ENCODE results near the gene PHOX2A.

The PHOX2A gene

GRCh38 chr11:72208281-72208680, 35.7 kb downstream of the PHOX2A start:
- TF ChIP-seq, protein P1, sequence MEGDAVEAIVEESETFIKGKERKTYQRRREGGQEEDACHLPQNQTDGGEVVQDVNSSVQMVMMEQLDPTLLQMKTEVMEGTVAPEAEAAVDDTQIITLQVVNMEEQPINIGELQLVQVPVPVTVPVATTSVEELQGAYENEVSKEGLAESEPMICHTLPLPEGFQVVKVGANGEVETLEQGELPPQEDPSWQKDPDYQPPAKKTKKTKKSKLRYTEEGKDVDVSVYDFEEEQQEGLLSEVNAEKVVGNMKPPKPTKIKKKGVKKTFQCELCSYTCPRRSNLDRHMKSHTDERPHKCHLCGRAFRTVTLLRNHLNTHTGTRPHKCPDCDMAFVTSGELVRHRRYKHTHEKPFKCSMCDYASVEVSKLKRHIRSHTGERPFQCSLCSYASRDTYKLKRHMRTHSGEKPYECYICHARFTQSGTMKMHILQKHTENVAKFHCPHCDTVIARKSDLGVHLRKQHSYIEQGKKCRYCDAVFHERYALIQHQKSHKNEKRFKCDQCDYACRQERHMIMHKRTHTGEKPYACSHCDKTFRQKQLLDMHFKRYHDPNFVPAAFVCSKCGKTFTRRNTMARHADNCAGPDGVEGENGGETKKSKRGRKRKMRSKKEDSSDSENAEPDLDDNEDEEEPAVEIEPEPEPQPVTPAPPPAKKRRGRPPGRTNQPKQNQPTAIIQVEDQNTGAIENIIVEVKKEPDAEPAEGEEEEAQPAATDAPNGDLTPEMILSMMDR (IDR thresholded peaks at IDR 0.05), result no peak

DNA sequence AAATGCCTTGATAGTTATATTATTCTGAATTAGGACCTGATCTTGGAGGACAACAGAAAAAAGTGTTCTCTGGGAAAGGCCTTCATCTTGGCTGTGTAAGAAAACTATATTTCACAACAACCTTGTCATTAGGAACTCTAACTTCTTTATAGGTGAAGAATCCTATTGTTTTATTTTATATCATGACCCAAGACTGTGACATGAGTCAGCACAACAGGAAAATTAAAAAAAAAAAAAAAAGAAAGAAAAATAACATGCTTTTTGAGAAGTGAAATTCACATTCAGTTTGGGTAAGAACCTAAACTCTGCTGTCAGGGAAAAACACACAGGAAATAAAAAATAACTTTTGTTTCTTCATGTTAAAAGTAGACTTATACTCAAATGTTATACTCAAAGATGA, 39.1 kb downstream of the PHOX2A start:
- TF ChIP-seq, protein P1 (IDR thresholded peaks at IDR 0.05), result no peak

DNA sequence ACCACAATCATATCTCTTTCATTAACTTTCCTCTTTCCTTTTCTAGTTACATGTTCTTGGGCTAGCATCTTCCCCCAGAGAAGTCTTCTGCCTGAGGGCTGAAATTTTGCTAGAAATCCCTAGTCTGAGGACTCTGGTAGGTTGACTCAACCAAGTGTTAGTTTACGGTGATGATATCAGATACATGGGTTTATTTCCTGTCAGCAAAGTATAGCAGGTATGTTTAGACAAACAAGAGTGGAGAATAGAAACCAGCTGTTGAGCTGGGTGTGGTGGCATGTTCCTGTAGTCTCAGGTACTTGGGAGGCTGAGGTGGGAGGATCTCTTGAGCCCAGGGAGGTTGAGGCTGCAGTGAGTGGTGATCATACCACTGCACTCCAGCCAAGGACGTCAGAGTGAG, 40.8 kb downstream of the PHOX2A start:
- TF ChIP-seq, protein P1 (IDR thresholded peaks at IDR 0.05), result no peak

- TF ChIP-seq, protein P1 (IDR thresholded peaks at IDR 0.05), result no peak
Observed at GRCh38 chr11:72202571-72202970, 41.4 kb downstream of the PHOX2A start.

GRCh38 chr11:72195518-72196270, 48.3 kb downstream of the PHOX2A start:
- TF ChIP-seq, protein P1 (IDR thresholded peaks at IDR 0.05), result no peak

DNA sequence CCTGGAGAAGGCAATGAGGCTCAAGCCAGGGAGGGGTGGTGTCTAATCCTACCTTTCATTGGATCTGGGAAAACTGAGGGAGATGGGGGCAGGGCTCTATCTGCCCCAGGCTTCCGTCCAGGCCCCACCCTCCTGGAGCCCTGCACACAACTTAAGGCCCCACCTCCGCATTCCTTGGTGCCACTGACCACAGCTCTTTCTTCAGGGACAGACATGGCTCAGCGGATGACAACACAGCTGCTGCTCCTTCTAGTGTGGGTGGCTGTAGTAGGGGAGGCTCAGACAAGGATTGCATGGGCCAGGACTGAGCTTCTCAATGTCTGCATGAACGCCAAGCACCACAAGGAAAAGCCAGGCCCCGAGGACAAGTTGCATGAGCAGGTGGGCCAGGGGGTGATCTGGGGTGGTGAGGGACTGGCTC, 52.0 kb downstream of the PHOX2A start, which contains the start of gene FOLR1:
Gene FOLR1 (plus strand): TSS at position 180 of the 421 bp plus-strand sequence. CDS start 34 bp downstream, at position 214.
- TF ChIP-seq, protein P1 (IDR thresholded peaks at IDR 0.05), result no peak

- TF ChIP-seq, protein P1 (IDR thresholded peaks at IDR 0.05), result no peak
Observed at GRCh38 chr11:72190631-72191071, 53.3 kb downstream of the PHOX2A start.

Data from LNCAP (cell line).